AG04449 (cell line): ENCODE measurements around the gene EPSTI1.

Experiments used
- CTCF ChIA-PET: fragments of 350-600 bp; formaldehyde crosslinking; extraction: SDS; loops from one replicate; lab custom pipeline; 2021; ENCODE audit warnings: antibody characterized with exemption; lab: Yijun Ruan, JAX
- POLR2A ChIA-PET: fragments of 400-600, 350-600 bp; formaldehyde crosslinking; extraction: SDS; loops from one replicate; lab custom pipeline; 2020; ENCODE audit warnings: antibody characterized with exemption, inconsistent platforms; lab: Yijun Ruan, JAX
- DNase-seq: peaks from one replicate; pipeline ENCODE4 v3.0.0-alpha.2; 2010; ENCODE audit warnings: low read depth, low spot score
- H3K4me3 ChIP-seq: 2 replicates; pipeline ENCODE4 v1.5.1; 2011; ENCODE audit warnings: low read depth, mild to moderate bottlenecking, control low read depth, low read length
- CTCF ChIP-seq: IDR thresholded peaks from one replicate; pipeline ENCODE4 v1.5.1; 2011; ENCODE audit warnings: mild to moderate bottlenecking, moderate library complexity, low read length, control low read depth, inconsistent platforms; ENCODE audit not compliant: insufficient read depth; ENCODE audit errors: missing control alignments

The EPSTI1 gene

DNA sequence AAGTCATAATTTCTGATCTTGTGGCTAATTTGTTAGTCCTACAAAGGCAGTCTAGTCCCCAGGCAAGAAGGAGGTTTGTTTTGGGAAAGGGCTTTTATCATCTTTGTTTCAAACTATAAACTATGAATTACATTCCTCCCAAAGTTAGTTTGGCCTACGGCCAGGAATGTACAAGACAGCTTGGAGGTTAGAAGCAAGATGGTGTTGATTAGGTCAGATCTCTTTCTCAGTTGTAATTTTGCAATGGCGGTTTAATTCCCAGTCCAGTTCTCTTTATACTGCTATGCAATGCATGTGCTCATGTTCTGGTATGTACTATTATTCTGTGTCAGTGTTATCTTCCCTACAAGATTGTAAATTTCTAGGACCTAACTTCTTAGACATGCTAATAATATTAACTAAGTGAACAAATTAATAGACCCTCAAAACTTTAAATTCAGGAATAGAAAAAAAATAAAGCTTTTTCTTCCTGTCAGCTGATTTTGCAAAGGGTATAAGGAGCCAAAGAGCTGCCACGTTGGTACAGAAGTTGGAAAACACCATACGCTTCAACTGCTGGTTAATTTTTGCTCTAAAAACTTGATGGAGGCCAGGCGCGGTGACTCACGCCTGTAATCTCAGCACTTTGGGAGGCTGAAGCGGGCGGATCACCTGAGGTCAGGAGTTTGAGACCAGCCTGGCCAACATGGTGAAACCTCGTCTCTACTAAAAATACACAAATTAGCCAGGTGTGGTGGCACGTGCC, 30.1 kb upstream of the EPSTI1 start:
- TF ChIP-seq CTCF: no peak
- ChIA-PET POLR2A (interaction anchor here (1.0 kb wide), 1 partner anchor 26 kb away, joined by 4 read pairs; no protein-coding TSS in a partner anchor), CTCF (interaction anchor here (0.8 to 2.8 kb wide), 4 partner anchors 8 to 53 kb away, joined by 3 to 10 read pairs (median 4); no protein-coding TSS in a partner anchor)
- H3K4me3 ChIP-seq: no peak overlapping the region
- peak; percentile 56 for DNase-seq

DNA sequence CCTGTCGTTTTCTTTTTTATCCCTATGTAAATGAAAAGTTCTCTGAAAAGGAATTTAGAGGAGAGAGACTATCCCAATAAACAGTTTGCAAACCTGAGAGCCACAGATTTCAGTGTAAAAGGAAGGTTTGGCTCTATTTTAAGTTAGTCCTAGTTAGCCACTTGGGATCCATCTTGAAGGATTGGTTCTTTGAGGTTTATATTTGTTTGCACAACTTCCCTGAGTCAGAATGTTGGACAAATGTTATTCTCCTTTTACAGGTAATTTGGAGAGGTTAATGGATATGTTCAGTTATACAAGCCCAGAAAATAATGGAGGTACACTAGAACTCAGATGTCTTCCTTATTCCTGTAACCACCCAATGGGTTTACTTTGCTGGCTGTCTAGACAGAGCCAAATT, 28.8 kb upstream of the EPSTI1 start:
- DNase-seq: no peak
- CTCF ChIA-PET: no interaction called here
- POLR2A ChIA-PET: no interaction called here
- TF ChIP-seq CTCF: no peak
- no peak overlapping the region for H3K4me3 ChIP-seq

DNA sequence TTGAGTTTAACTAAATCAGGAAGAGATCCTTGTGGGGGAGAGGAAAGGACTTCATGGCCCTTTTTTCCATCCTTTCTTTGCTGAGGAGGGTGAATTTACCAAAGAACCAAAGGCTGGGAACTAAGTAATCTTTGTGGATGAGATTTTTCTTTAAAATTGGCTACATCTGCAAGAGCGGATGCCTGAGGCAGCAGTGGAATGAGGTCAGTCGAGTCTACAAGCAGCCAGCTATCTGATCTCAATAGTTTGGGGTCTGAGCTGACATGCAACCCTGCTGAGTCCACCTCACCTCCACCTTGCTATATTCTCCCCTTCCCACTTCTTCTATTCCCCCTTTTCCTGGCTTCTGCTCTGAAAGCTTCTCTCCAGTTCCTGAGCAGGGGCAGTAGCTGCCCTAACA, 27.8 kb upstream of the EPSTI1 start:
- ChIA-PET CTCF (no interaction called here), POLR2A (no interaction called here)
- TF ChIP-seq CTCF: no peak
- no peak for DNase-seq
- no peak overlapping the region for H3K4me3 ChIP-seq

GRCh38 chr13:43016226-43016625, 24.2 kb upstream of the EPSTI1 start:
- ChIA-PET CTCF (interaction anchor here (1.0 to 1.7 kb wide), 2 partner anchors 19 to 46 kb away, joined by 3 to 5 read pairs; no protein-coding TSS in a partner anchor), POLR2A (no interaction called here)

DNA sequence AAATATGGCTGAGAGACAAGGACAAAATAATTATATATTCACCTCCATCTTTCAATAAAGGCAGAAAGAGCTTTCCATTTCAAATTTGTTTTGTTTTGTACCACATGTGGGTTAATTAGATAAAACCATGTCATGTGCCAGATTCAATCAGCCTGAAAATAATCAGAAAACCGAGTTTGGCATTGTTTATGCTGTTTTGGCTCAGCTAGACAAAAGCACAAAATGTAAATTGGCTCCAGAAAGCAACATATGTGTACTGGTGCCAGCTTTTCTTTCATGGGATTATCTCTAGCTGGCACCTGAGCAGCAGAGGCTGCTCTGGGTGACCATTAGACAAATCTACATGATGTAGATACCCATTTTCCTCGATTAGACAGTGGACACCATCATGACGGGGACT, 22.1 kb upstream of the EPSTI1 start:
- POLR2A ChIA-PET: interaction anchor here (0.5 kb wide), 1 partner anchor 928 kb away, joined by 3 read pairs; no protein-coding TSS in a partner anchor
- no peak overlapping the region for H3K4me3 ChIP-seq
- no peak for TF ChIP-seq CTCF
- CTCF ChIA-PET: interaction anchor here (1.2 to 1.7 kb wide), 2 partner anchors 9 to 43 kb away, joined by 4 to 5 read pairs; partner anchors contain the start of gene DNAJC15
- DNase-seq: no peak

More at GRCh38 chr13:43016226-43016625, 24.2 kb upstream of the EPSTI1 start:
- no peak overlapping the region for H3K4me3 ChIP-seq
- DNase-seq: no peak
- TF ChIP-seq CTCF: no peak

DNA sequence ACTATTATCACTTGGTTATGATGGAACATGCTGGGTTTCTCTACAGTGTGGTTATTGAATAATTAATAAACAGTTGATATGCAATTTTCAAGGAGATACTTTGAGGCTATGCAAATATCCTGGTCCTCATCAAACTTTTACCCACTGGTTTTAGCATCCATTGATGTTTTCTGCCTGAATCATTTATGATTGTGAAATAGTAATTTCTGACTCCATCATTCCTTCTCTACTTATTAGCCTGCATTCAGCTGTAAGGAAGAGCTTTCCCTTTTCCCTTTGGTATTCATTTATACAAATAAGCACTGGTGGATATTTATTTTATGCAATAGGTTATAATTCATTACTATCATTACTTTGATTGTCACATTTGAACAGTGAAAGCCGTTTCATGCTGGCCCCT, 17.5 kb upstream of the EPSTI1 start:
- no peak overlapping the region for H3K4me3 ChIP-seq
- DNase-seq: no peak
- POLR2A ChIA-PET: interaction anchor here (0.9 kb wide), 1 partner anchor 12 kb away, joined by 3 read pairs; no protein-coding TSS in a partner anchor
- CTCF ChIA-PET: no interaction called here
- TF ChIP-seq CTCF: no peak
